ENCODE data around the gene BRSK2.
"Not testable (repeated sequence)": the region's sequence is repeated elsewhere in the genome, so short reads cannot be mapped to it uniquely, and the experiment has no call there.

BRSK2 gene

DNA sequence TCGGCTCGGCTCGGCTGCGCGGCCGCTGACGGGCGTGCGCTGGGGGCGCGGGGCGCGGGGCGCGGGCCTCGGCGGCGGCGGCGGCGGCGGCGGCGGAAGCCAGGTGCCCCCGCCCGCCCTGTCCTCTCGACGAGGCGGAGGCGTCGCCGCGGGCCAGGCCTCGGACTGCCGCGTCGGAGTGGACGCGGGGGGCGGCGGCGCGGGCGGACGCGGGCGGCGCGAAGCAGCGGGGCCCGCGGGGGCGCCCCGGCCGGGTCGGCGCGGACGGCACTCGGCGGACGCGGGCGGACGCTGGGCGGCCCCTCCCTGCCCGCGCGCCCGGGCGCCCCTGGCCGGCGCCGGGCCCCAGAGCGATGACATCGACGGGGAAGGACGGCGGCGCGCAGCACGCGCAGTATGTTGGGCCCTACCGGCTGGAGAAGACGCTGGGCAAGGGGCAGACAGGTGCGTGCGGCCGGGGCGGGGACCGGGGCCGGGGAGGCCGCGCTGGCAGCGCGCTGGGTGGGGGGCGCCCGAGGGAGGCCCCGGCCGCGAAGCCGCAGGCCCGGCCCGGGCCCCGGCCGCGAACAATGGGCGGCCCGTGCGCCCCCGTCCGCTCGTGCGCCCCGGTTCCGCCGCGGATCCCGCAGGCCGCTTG lies at the start of gene BRSK2:
Gene BRSK2 (plus strand): TSS at position 3 of the 637 bp plus-strand sequence. CDS start 351 bp downstream, at position 354.
- DNase-seq = no peak

DNA sequence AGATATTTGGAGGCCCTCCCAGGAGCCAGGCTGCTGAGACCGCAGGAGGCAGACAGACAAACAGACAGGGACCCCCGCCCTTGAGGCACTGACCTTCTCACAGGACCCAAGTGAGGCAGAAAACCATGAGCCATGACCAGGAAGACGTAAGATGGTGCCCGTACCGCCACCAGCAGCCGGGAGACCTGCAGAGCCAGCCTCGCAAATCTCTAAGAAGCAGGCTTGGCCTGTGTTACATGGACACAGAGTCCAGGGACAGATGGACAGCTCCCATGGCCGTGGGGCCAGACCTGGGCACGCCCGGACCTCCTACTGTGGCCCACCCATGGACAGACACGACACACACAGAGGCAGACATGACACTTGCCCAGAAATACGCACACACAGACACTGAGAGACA lies 49.6 kb upstream of the BRSK2 start:
- no peak for DNase-seq

DNA sequence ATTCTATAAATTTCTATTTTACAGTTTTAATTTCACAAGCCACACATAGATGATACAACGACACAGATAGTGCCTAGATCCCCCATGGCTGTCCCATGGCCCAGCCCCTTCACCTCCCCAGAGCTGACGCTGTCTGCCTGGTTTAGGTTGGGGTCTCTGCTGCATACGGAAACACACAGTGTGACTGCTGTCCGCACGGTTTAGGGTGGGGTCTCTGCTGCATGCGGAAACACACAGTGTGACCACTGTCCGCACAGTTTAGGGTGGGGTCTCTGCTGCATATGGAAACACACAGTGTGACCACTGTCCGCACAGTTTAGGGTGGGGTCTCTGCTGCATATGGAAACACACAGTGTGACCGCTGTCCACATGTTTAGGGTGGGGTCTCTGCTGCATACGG lies 48.5 kb upstream of the BRSK2 start:
- not testable (repeated sequence) for DNase-seq

DNA sequence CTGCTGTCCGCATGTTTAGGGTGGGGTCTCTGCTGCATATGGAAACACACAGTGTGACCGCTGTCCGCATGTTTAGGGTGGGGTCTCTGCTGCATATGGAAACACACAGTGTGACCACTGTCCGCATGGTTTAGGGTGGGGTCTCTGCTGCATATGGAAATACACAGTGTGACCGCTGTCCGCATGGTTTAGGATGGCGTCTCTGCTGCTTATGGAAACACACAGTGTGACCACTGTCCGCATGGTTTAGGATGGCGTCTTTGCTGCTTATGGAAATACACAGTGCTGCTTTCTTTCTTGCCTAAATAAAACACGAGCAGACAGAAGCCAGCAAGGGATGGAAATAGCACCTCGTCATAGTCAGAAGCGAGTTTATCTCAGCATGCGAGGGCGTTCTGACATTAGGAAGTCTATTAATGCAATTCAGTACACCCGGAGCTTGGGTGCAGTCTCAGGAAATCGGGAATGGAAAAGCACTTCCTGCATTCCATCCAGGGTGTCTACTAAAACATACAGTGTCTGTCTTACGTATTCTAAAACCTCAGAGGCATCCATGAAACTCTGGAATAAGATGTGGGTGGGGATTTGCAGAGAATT lies 47.7 kb upstream of the BRSK2 start:
- DNase-seq = no peak

DNA sequence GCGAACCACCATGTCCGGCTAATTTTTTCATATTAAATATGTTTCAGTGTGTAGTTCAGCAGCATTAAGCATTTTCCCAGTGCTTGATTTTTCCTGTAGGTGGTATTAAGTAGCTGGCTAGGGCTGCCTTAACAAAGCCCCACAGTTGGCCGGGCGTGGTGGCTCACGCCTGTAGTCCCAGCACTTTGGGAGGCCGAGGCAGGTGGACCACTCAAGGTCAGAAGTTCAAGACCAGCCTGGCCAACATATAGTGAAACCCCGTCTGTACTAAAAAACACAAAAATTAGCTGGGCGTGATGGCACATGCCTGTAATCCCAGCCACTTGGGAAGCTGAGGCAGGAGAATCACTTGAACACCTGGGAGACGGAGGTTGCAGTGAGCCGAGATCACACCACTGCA lies 46.8 kb upstream of the BRSK2 start:
- no peak for DNase-seq

DNA sequence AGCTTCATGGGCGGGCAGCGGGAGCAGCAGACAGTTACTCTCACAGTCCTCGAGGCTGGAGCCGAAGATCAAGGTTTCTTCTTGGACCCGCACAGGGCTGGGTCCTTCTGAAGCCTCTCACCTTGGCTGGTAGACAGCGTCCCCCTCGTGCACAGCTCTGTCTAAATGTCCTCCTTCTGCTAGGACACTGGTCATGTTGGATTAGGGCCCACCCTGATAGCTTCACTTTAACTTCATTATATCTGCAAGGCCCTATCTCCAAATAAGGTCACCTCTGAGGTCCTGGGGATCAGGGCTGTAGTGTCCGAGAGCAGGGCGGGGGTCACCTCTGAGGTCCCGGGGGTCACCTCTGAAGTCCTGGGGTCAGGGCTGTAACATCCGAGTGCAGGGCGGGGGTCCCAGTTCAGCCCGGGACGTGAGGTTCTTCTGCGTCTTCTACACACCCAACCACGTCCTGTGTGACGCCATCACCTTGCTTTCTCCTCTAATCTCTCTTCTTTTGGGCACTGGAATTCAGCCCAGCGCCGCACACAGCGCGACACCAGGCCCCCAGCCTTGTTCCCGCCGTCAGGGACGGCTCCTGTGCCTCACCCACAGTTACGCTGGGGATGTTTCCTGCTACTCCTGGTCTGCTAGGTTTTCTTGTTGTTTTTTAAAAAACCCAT lies 46.2 kb upstream of the BRSK2 start:
- DNase-seq = no peak

DNA sequence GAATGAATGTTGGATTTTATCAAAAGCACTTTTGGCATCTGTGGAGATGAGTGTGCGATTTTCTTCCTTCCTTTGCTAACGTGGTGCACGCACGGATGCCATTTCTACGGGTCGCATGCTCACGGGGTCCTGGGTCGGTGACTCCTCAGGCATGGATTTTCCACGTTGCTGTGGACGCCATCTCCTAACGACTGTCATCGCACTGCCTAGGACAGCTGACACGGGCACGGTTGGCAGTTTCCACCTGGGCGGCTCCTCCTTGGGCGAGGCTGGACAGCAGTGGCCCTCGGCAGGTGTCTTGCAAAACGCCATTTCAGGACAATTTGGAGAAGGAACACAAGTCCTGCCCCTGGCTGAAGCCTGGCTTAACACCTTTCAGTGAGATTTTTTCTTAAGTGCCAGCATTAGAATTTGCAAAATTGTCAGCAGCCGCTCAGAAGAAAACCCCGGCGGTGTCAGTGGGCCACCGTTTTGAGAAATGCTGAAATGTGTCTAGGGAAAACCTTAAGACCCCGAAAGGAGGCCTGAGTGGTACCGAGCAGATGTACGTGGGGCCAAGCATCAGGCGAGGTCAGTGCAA lies 45.6 kb upstream of the BRSK2 start:
- no peak for DNase-seq

DNA sequence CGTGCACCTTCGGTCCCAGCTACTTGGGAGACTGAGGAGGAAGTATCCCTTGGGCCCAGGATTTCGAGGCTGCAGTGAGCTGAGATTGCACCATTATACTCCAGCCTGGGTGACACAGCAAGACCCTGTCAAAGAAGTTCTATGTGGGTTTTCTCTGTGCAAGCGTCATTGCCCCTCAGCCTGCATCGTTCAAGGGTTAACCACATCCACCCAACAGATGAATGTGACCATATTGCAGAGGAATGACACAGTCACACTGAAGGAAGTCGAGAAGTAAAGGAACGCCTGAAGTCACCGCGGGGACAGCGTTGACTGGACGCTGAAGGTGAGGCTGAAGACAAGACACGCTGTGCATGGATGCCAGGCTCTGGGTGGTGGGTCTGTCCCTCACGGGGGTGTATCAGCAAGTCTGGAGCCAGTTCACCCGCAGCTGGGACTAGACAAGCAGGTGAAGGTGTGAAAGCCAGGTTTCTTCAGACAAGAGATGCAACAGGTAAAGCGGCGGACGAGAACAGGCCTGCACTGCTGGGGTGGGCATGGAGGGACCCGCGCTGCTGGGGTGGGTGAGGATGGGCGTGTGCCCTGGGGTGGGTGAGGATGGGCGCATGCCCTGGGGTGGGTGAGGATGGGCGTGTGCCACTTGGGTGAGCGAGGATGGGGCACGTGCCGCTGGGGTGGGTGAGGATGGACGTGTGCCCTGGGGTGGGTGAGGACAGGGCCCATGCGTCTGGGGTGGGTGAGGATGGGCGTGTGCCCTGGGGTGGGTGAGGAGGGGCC lies 43.8 kb upstream of the BRSK2 start:
- no peak for DNase-seq

DNA sequence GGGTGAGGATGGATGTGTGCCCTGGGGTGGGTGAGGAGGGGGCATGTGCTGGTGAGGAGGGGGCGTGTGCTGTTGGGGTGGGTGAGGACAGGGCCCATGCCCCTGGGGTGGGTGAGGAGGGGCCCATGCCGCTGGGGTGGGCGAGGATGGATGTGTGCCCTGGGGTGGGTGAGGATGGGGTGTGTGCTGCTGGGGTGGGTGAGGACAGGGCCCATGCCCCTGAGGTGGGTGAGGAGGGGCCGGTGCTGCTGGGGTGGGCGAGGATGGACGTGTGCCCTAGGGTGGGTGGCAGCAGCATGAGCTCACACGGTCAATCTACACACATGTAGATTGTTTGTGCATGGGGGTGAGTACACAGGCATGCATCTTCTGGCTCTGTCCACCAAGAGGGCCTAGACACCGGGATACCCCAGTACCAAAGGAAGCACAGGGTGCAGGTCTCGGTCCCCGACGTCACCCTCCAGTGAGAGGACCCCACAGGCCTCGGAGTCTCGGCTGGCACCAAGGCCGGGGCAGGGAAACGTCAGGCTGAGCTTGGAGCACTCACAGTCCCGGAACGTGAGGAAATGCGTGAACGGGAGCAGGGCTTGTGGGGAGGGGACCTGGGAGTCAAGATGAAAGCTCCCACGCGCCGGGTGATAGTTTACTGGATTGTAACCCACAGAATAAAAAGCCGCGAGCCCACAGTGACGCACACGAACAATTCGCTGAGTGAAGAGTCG lies 42.9 kb upstream of the BRSK2 start:
- no peak for DNase-seq

DNA sequence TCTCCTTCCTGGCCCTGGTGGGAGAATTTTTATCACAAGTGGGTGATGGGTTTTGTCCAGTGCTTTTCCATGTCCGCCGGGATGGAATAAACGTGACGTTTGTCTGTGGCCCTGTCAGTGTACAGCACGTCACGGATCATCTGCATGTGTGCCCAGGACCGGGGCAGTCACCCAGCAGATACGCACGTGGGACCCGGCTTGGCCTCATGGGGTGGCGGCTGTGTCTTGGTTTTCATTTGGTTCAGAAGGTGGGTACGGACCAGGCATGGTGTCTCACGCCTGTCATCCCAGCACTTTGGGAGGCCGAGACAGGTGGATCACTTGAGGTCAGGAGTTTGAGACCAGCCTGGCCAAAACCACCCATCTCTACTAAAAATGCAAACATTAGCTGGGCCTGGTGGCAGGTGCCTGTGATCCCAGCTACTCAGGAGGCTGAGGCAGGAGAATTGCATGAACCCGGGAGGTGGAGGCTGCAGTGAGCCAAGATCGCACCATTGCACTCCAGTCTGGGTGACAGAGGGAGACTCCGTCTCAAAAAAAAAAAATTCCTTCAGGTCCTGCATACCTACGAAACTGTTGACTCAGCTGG lies 42.2 kb upstream of the BRSK2 start:
- not testable (repeated sequence) for DNase-seq

DNA sequence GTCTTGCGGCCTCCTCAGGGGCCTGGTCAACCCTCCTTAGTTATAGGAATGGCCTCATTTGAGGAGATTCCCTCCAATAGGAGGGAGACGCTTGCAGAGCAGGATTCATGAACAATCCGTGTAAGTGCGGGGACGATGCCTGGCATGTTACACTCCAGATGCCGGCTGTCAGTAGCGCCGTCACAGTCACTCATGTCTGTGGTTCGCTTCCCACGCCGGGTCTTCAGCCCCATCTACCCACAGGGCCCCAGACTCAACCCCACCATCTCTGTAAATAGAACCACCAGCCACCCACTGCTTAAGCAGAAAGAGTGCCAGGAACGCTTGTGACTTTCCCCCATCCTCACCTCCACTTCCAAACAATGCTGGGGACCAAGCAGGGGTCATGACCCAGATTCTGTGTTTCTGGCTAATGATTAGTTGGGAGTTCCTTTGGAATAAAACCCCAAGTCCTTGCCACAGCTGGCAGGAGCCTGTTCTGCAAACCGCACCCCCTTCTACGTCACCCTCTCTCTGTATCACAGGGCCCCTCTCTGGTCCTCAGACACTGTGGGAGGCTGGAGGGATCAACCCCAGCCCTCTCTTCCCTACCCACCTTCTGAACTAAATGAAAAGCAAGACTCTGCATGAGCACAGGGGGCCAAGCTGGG lies 41.5 kb upstream of the BRSK2 start:
- DNase-seq = no peak

DNA sequence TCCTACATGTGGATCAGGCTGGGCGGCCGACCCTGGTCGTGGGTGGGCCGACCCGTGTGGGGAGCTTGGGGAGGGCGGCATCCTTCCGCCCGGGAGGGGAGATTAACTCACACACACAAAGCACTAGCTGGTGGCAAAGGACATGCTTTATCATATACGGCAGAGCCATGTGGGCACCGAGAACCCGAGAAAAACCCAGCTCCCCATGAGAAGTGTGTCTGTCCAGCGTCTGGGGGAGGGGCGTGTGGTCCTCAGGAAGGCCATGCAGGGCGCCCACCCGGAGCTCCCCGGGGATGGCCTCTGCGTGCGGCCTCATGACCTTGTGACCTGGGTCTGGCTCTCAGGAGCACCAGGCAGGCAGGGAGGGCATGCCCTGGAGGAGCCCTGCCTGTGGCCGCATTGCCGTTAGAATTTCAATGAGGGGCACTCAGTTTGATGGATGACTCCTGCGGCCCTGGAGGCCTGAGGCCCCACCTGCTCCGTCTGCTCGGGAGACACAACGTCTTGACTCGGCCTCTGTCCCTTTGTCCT lies 40.9 kb upstream of the BRSK2 start:
- no peak for DNase-seq

DNA sequence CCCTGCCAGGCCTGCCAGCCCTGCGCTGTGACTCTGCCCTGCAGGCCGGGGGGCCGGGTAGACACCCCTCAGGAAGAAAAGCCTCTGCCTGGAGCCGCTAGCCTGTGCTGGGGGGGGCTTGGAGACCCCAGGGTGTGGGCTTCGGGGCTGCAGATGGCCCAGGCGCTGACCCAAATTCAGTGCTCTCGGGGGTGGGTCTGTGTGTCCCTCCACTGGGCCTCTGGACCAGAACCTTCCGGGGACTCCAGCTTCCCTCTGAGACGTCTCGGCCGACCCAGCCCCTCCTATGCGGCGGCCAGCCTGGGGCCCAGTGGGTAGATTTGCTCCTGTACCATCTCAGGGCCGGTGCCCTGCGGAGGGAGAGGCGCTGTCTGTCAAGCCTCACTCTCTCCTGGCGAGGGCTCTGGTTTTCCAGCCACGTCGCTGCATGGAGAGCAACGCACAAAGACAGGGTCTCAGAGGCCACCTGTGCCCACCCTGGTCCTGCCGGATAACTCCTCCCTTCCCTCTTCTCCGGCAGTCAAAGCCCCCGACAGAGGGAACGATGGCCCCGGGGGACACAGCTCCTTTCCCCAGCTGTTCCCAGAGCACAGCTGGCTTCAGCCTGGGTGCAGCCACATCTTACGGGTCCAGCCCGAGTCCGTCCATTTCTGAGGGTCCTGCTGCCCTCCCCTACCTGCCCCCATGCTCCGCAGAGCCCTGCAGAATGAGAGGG lies 40.2 kb upstream of the BRSK2 start:
- DNase-seq = no peak

DNA sequence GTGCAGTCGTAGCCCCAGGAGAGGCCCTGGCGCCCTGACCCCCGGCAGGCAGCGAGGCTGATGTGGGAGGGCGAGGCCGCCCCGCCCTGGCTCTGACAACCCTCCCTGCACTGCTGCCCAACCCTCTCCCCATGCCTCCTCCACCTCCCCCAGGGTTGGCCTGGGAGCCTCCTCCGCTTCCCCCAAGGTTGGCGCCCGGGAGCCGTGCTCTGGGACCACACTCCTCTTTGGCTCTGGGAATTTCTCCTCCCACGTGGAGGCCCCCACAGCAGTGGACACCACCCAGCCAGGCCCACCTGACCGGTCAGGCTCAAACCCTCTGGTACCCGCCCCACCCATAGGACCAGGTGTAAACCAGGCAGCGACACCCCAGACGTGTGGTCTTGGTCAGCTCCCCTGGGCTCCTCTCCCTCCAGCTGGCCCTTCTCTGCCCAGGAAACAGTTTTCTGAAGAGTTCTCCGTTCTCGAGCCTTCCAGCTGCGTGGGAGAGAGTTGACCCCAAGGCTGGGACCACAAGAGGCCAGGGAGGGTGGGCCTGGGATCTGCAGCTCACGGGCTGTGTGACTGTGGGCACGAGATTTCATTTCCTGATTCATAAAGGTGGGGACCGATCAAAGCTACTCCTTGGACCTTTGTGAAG lies 39.5 kb upstream of the BRSK2 start:
- no peak for DNase-seq

DNA sequence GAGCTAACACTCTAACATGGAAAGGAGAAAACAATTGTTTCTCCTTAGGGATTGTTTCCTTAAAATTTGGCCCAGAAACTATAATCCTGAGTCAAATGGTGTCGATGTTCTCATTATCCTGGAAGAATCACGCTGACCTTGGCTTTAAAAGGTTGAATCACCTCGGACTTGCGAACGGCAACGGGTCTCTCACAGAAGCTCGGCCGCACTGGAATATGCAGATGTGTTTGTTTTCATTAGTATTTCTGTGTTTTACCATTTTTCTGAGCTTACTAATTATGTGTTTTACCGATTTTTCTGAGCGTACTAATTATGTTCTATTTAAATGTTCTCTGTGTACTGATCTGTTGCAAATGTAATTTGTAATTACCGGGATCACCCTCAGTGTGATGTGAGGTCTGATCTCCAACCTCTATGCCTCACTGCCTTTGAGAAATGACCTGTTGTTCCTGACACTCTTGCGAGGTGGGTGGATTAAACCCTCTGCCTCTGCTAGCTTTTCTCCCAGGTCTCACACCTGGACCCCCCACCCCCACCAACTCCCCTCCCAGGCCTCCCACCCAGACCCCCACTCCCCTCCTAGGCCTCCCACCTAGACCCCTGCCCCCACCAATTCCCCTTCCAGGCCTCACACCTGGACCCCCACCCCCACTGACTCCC lies 38.3 kb upstream of the BRSK2 start:
- DNase-seq = no peak

DNA sequence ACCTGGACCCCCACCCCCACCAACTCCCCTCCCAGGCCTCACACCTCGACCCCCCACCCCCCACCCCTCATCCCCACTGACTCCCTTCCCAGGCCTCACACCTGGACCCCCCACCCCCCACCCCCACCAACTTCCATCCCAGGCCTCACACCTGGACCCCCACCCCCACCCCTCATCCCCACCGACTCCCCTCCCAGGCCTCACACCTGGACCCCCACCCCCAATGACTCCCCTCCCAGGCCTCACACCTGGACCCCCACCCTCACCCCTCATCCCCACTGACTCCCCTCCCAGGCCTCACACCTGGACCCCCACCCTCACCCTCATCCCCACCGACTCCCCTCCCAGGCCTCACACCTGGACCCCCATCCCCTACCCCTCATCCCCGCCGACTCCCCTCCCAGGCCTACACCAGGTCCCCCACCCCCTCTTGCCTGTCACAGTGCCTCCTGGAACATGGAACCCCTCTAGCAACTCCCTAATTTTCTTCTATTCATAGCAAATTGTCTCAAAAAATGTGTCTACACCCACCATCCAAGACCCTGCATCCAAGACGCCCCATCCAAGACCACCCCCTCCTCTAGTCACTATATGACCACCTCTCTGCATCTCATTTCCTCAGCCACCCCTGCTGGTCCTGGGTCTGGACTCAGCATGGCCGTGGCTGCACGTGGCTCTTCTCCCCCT lies 36.9 kb upstream of the BRSK2 start:
- DNase-seq = no peak

DNA sequence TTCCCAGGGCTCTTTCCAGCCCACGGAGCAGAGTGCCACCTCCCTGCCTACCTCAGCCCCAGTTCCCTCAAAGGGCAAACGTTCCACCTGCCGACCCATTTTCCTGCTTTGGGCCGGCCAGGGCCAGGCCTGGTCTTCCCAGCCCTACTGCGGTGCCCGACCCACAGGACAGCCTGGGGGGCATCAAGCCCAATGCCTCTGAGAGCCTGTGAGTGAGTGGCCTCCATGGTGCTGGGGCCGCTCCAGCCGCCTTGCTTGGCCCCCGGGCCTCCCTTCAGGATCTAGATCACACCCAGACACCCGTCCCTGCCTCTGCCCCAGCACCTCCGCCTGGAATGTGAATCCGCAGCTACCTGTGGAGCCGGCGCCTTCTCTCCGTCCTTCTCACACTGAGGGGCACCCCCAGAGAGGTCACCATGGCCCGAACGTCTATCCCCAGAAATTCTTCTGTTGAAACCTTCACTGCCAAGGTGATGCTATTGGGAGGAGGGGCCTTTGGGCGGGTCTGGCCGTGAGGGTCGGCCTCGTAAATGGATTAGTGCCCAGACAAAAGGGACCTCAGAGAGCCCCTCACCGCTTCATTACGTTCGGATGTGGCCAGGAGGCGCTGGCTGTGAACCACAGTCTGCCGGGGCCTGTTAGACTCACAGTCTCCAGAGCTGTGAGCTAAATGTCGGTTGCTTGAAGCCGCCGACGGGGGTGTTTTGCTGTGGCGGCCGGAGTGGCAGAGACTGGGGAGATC lies 36.2 kb upstream of the BRSK2 start:
- no peak for DNase-seq

Data from NCI-H1436 treated with DMSO at 0.1 percent for 48 hours (cell line).